Activated CD4-positive, alpha-beta memory T cell treated with anti-CD3 and anti-CD28 coated beads, Interleukin-2, amount 10 ng/mL, durations not matched to agents 7 days and 5 days (primary cell): Measurements from ENCODE around the gene UBAC2. TPM values are rescaled to one million over a fixed set of nuclear protein-coding genes. Genes with fewer than 3 reads are reported as not detected.

Experiments used
- CTCF ChIA-PET: fragments of 350-600 bp; sonication (Branson Sonifier 250); formaldehyde crosslinking; loops from one replicate; lab custom pipeline; 2021; ENCODE audit warnings: antibody characterized with exemption, inconsistent platforms; lab: Charles Lee
- POLR2A ChIA-PET: fragments of 350-600 bp; sonication (Branson Sonifier 250); formaldehyde crosslinking; loops from one replicate; lab custom pipeline; 2021; ENCODE audit warnings: antibody characterized with exemption; lab: Charles Lee
- DNase-seq: peaks from one replicate; pipeline ENCODE4 v3.0.0-alpha.2; 2020
- H3K27ac Mint-ChIP-seq: one replicate; pipeline ENCODE4 v1.8.0; 2021; ENCODE audit warnings: mild to moderate bottlenecking, mixed read lengths
- H3K27me3 Mint-ChIP-seq: one replicate; pipeline ENCODE4 v1.8.0; 2021; ENCODE audit warnings: mixed read lengths
- H3K36me3 Mint-ChIP-seq: one replicate; pipeline ENCODE4 v1.8.0; 2021; ENCODE audit warnings: low read depth, mixed read lengths
- H3K4me1 Mint-ChIP-seq: one replicate; pipeline ENCODE4 v1.8.0; 2021; ENCODE audit warnings: mixed read lengths
- H3K4me3 Mint-ChIP-seq: one replicate; pipeline ENCODE4 v1.8.0; 2021; ENCODE audit warnings: mild to moderate bottlenecking, mixed read lengths
- H3K9me3 Mint-ChIP-seq: one replicate; pipeline ENCODE4 v1.8.0; 2021; ENCODE audit warnings: mixed read lengths
- total RNA-seq, 2 experiments: library from RNA; stranded (reverse); gene quantifications; one replicate each; pipeline ENCODE4 v1.2.3, GENCODE V29; 2021

The UBAC2 gene
- total RNA-seq, 2 experiments from 2014 or later = 53.8 to 55.2 TPM

DNA sequence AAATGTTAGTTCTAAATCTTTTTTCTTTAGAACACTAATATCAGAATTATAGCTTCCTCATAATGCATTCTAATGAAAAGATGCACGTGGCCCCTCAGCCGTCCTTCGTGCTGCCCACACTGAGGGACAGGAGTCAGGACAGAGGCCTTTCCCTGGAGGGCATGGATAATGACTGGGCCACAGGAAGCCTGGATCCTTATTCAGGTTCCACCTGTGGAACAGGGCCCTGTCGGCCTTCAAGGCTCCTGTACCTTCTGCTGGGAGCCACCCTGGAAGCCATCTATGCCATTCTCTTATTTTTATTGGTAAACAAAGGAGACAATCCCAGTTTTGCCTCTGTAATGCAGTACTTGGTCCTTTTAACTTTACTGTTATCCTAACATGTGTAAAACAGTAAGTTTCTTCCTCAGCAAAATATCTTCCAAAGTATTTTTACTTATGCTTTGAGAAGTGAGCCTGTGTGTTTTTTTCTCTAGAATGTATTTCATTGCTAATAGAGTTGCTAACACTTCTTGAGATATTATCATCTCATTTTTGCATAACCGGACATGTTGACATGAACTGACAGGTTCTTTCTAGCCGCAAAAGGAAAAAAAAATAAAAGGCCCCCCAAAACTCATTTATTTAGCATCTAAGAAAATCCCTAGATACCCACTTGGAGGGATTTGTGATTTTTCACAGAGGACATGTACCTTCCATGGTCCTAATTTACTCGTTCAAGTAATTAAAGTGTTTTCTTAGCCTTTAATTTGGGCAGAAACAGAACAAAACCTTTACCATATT lies 100.6 kb downstream of the UBAC2 start:
- peaks cover 84% of the 10 kb centered on the region for H3K4me1 Mint-ChIP-seq
- POLR2A ChIA-PET = interaction anchor here (1.5 to 14.1 kb wide), 10 partner anchors 8 to 134 kb away, joined by 5 to 393 read pairs (median 64); partner anchors contain the start of genes GPR18 and UBAC2
- H3K27me3 Mint-ChIP-seq = no peaks in the 10 kb centered on the region
- CTCF ChIA-PET = interaction anchor here (1.0 to 5.3 kb wide), 7 partner anchors 29 to 136 kb away, joined by 3 to 39 read pairs (median 8); no protein-coding TSS in a partner anchor
- H3K9me3 Mint-ChIP-seq = no peaks in the 10 kb centered on the region
- H3K27ac Mint-ChIP-seq = peak overlapping the region; percentile 84
- no peak for DNase-seq
- H3K36me3 Mint-ChIP-seq = peaks cover 38% of the 10 kb centered on the region
- H3K4me3 Mint-ChIP-seq = peak overlapping the region; percentile 56

DNA sequence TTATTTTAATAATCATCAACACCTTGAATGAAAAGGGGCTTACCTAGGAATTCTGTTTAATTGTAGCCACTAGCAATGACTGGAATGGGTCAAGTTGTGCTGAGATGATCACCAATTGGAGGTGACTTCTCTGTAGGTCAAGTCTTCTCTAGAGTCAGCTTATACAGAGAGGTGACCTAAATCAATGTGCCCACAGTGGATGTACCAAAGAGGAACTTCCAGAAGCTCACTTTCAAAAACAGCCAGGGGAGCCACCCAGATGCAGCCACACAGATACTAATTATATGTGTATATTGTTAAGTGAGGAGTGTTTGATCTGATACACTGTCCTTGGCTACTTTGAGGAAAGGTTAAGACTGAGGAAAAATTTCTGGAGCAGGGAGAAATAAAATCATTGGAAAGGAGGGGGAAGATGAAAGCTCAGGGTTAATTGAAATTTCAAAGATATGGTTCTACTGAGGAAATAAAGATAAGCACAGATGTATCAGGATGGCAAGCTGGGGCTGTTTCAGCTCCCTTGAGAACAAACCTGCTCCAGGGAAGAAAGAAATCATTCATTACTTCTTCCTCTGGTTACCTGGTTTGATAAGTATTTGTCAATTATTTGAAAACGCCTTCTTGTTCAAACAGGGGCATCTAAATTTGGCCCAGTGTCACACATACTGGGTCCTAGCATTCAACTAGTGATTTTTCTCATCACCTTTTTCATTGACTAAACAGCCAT lies 101.4 kb downstream of the UBAC2 start:
- DNase-seq = no peak
- peaks cover 38% of the 10 kb centered on the region for H3K36me3 Mint-ChIP-seq
- ChIA-PET CTCF (interaction anchor here (1.0 to 4.1 kb wide), 9 partner anchors 13 to 135 kb away, joined by 3 to 19 read pairs (median 6); no protein-coding TSS in a partner anchor), POLR2A (interaction anchor here (0.7 to 14.1 kb wide), 15 partner anchors 9 to 133 kb away, joined by 3 to 393 read pairs (median 37); partner anchors contain the start of genes GPR18 and UBAC2)
- peak overlapping the region; percentile 79 for H3K4me3 Mint-ChIP-seq
- H3K27ac Mint-ChIP-seq = peak overlapping the region; percentile 84
- H3K4me1 Mint-ChIP-seq = peaks cover 82% of the 10 kb centered on the region
- no peaks in the 10 kb centered on the region for H3K27me3 Mint-ChIP-seq
- no peaks in the 10 kb centered on the region for H3K9me3 Mint-ChIP-seq

DNA sequence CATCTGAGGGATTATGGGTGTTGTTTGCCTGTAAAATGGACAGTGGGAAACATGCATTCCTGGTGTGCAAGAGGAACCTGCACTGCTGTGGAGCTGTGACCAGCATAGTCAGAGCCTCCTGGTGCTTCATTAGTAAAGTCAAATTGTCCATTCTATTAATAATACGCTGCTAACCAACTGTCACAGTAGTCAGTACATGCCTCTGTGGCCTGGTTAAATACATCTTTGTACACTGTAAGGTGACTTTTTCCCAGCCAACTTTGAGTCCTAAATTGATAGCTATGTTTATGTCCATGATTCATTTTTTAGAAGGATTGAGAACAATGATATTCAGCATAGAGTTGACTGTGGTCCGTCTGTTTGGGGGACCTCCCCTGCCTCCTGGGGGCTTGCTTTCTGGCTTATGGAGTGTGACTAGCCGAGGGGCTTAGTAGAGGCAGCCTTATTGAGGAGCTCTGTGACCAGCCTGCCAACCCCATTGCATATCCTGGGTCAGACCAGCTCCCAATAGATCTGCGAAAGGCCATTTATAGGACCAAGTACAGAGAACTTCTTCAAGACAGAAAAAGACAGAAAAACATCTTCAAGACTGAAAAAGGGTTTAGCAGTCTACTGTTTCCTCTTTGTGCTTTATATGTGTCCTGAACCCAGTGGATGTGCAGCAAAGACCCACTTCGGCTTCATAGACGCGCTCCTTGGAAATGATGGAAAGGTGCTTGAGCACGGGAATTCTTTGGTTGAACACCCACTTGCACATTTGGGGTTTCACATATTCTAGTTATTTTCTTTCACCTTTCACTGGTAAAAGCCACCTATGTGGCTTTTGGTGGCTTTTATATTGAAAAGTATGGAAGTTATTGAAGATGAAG lies 102.2 kb downstream of the UBAC2 start:
- CTCF ChIA-PET = interaction anchor here (0.7 to 4.1 kb wide), 14 partner anchors 12 to 134 kb away, joined by 3 to 19 read pairs (median 6); no protein-coding TSS in a partner anchor
- no peak for DNase-seq
- no peaks in the 10 kb centered on the region for H3K27me3 Mint-ChIP-seq
- H3K4me3 Mint-ChIP-seq = peak overlapping the region; percentile 79
- POLR2A ChIA-PET = interaction anchor here (0.7 to 14.1 kb wide), 17 partner anchors 10 to 147 kb away, joined by 3 to 393 read pairs (median 9); partner anchors contain the start of genes GPR18 and UBAC2
- H3K27ac Mint-ChIP-seq = peak overlapping the region; percentile 84
- peaks cover 81% of the 10 kb centered on the region for H3K4me1 Mint-ChIP-seq
- no peaks in the 10 kb centered on the region for H3K9me3 Mint-ChIP-seq
- peaks cover 33% of the 10 kb centered on the region for H3K36me3 Mint-ChIP-seq

DNA sequence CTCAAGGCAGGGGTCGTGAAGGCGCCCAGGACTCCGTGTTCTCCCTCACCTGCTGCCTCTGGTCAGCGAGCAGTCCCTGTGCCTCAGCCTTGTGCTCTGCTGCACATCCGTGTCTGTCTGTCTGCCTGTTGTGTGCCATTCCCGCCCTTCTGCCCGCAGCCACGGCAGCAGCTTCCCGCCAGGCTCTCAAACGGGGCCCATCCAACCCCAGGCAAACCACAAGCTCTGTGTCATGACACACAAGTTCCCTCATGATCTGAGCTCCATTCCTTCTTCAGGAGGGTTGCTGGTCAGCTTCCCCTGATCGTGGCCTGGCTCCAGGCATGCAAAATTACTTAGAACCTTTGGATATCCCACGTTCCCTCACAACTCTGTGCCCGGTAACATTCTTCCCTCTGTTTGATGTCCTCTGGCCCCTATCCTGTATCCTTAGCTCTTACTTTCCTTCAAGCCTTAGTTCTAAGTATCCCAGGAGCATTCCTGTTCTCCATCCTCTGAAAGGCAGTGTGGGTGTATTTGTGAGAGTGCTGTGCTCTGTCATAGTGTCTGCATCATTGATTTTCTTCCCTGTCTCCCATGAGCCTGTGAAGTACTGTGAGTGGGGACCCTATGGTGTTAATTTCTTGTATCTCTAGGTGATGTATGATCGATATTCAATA lies 103.3 kb downstream of the UBAC2 start:
- Mint-ChIP-seq H3K4me1 (peaks cover 81% of the 10 kb centered on the region), H3K9me3 (no peaks in the 10 kb centered on the region), H3K27me3 (no peaks in the 10 kb centered on the region), H3K36me3 (peaks cover 40% of the 10 kb centered on the region), H3K27ac (peak overlapping the region; percentile 84), H3K4me3 (peak overlapping the region; percentile 79)
- peak; percentile 74 for DNase-seq
- ChIA-PET POLR2A (interaction anchor here (0.8 to 14.1 kb wide), 19 partner anchors 6 to 146 kb away, joined by 3 to 393 read pairs (median 7); partner anchors contain the start of genes GPR18 and UBAC2), CTCF (interaction anchor here (0.8 to 4.1 kb wide), 13 partner anchors 8 to 132 kb away, joined by 3 to 19 read pairs (median 5); no protein-coding TSS in a partner anchor)

DNA sequence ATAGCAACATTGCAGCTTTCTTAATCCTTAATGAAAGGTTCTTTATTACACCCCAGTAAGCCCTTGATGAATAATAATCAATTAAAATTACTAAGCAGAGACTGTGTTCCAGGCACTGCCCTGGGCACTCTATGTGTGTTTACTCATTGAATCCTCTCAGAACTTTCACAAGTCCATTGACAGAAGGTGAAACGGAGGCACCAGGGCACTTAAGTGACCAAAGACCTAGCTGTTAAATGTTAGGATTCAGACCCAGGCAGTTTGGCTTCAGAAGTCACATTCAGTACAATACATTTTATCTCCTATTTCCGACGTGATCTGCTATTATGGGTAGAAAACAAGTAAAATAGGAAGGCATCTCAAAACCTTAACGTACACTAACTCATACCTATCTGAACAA lies 103.9 kb downstream of the UBAC2 start:
- H3K27me3 Mint-ChIP-seq = no peaks in the 10 kb centered on the region
- peak overlapping the region; percentile 79 for H3K4me3 Mint-ChIP-seq
- CTCF ChIA-PET = interaction anchor here (0.8 to 4.1 kb wide), 10 partner anchors 8 to 132 kb away, joined by 3 to 19 read pairs (median 4); no protein-coding TSS in a partner anchor
- H3K4me1 Mint-ChIP-seq = peaks cover 80% of the 10 kb centered on the region
- H3K27ac Mint-ChIP-seq = peak overlapping the region; percentile 84
- POLR2A ChIA-PET = interaction anchor here (0.8 to 14.1 kb wide), 17 partner anchors 7 to 145 kb away, joined by 3 to 393 read pairs (median 37); partner anchors contain the start of genes GPR18 and UBAC2
- no peak for DNase-seq
- no peaks in the 10 kb centered on the region for H3K9me3 Mint-ChIP-seq
- peaks cover 37% of the 10 kb centered on the region for H3K36me3 Mint-ChIP-seq

DNA sequence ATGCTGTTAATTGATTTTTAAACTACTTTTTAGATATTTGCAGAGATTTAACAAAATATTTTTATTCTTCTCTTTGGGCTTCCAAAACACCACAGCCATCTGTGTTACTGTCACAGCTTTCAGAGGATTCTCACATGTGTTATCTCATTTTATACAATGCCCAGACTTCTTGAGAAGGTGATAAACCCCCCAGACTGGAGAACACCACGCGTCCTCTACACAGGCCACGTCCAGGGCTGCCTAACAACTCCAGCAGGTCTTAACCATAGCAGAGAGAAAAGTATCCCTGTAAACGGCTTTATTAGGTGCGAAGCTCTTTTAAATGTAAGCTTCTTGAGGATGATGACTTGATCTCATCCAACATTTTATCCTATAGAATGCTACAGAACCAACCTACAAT lies 104.5 kb downstream of the UBAC2 start:
- peak overlapping the region; percentile 79 for H3K4me3 Mint-ChIP-seq
- H3K36me3 Mint-ChIP-seq = peaks cover 37% of the 10 kb centered on the region
- no peak for DNase-seq
- ChIA-PET POLR2A (interaction anchor here (1.1 to 14.1 kb wide), 13 partner anchors 7 to 130 kb away, joined by 3 to 393 read pairs (median 74); partner anchors contain the start of gene UBAC2), CTCF (interaction anchor here (0.6 to 4.1 kb wide), 11 partner anchors 9 to 197 kb away, joined by 3 to 19 read pairs (median 5); no protein-coding TSS in a partner anchor)
- peaks cover 80% of the 10 kb centered on the region for H3K4me1 Mint-ChIP-seq
- H3K27ac Mint-ChIP-seq = peak overlapping the region; percentile 80
- no peaks in the 10 kb centered on the region for H3K27me3 Mint-ChIP-seq
- H3K9me3 Mint-ChIP-seq = no peaks in the 10 kb centered on the region

DNA sequence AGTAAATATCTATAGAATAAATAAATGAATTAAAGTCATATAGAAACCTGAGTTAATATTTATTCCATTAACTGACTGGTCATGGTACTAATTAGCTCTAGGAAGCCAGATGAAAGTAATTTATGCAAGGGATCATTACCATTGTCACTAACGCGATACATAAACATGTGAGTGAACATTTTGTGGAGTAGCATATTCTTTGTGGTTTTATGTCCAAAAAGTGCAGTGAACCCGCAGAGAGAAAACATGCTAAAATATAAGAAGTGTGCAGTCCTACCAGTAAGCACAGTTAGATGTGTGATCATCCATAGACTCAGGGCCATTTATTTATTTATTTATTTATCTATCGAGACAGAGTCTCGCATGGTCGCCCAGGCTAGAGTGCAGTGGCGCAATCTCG lies 104.9 kb downstream of the UBAC2 start:
- Mint-ChIP-seq H3K4me3 (peak overlapping the region; percentile 79), H3K36me3 (peaks cover 37% of the 10 kb centered on the region), H3K9me3 (no peaks in the 10 kb centered on the region), H3K27me3 (no peaks in the 10 kb centered on the region), H3K27ac (peak overlapping the region; percentile 83), H3K4me1 (peaks cover 79% of the 10 kb centered on the region)
- no peak for DNase-seq
- ChIA-PET CTCF (interaction anchor here (0.6 to 4.1 kb wide), 12 partner anchors 8 to 196 kb away, joined by 3 to 19 read pairs (median 5); no protein-coding TSS in a partner anchor), POLR2A (interaction anchor here (0.6 to 14.1 kb wide), 15 partner anchors 8 to 130 kb away, joined by 3 to 393 read pairs (median 54); partner anchors contain the start of genes GPR18 and UBAC2)

DNA sequence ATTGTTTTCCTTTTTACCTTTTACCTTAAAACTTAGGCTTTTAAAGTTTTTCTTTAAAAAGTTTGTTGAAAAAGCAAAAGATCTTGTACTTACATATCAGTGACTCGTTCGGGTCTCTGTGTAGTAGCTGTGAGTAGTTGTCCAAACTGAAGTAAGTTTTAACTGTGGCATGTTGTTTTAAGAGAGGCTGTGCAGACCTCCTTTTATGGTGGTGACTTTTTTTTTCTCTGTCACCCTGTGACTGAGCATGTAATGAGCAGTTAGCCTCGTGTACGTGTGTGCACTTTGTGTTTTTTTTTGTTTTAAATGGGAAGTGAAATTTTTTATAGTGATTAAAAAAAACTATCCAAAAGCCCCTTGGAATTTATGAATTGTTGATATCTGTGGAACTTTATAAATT lies 106.6 kb downstream of the UBAC2 start, which contains the start of gene GPR183:
GPR183 (minus strand) TSS at position 153 of the 400 bp plus-strand sequence. CDS start 11,254 bp downstream, outside the sequence.
- Mint-ChIP-seq H3K4me1 (peaks cover 82% of the 10 kb centered on the region), H3K27me3 (no peaks in the 10 kb centered on the region), H3K27ac (peak within 1 kb of the TSS; percentile 83), H3K36me3 (peaks cover 37% of the 10 kb centered on the region), H3K9me3 (no peaks in the 10 kb centered on the region), H3K4me3 (peak within 1 kb of the TSS; percentile 79)
- no peak for DNase-seq
- CTCF ChIA-PET = interaction anchor here (1.0 to 3.8 kb wide), 9 partner anchors 8 to 129 kb away, joined by 3 to 18 read pairs (median 6); no protein-coding TSS in a partner anchor
- POLR2A ChIA-PET = interaction anchor here (0.8 to 14.1 kb wide), 23 partner anchors 7 to 732 kb away, joined by 3 to 393 read pairs (median 6); partner anchors contain the start of genes GPR18 and UBAC2

DNA sequence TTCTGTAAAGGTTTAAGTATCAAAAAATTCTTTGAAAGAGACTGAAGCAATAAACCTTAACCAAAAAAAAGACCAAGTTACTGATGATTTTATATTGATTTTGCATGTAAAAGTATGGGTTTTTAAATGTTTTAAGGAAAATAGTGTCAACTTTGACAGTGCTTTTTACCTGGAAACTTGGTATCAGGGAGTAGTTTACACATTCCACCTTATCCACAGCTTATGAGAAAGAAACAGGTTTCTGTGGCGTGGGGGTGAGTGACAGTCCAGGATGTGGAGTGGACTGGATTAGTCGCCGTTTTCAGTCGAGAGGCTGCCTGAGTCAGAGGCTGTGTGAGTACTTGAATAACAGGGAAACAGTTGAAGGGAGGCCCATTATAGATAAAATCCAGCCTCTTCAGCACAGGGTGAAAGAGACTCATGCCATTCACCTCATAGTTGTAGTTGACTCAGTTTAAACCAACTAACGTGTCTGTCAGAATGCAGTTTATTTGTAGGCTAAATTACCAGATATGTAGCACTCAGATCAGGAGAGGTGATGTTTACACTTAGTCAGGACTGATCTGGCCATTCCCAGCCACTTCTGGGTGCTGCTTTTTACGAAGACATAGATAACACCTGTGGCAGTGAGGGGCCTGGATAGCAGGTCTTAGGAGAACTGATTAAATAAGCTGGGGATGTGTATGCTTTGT lies 107.1 kb downstream of the UBAC2 start:
- Mint-ChIP-seq H3K4me1 (peaks cover 82% of the 10 kb centered on the region), H3K36me3 (peaks cover 40% of the 10 kb centered on the region), H3K27me3 (no peaks in the 10 kb centered on the region), H3K4me3 (peak overlapping the region; percentile 79), H3K27ac (peak overlapping the region; percentile 83), H3K9me3 (no peaks in the 10 kb centered on the region)
- ChIA-PET CTCF (interaction anchor here (0.7 to 3.8 kb wide), 10 partner anchors 11 to 129 kb away, joined by 3 to 18 read pairs (median 4); no protein-coding TSS in a partner anchor), POLR2A (interaction anchor here (0.9 to 14.1 kb wide), 23 partner anchors 6 to 732 kb away, joined by 3 to 393 read pairs (median 6); partner anchors contain the start of genes GPR18 and UBAC2)
- peak; percentile 78 for DNase-seq

DNA sequence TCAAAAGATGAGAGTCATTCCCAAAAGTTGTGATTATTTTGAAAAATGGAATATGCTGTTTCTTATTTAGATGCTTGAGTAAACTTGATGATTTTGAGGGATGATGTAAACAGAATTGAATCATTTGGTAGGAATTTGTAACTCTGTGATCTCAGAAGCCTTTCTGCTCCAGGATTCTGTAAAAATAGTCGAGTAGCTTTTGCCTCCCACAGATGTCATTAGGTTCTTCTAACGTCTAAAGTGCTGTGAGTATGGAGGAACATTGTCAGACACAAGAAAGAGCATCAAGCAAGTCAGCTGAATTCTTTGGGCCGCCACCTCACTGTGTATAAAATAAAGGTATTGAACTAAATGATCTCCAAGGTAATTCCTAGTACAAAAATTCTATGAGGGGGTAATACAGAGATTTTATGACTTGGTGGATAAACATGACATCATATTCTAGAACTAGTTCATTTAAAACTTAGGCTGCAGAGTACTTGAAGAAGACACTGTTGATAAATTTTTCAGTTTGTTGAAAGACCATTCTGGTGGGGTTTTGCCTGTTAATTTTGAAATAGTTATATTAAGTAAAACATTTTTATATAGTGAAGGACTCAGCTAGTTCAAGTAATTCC lies 107.9 kb downstream of the UBAC2 start:
- POLR2A ChIA-PET = interaction anchor here (1.0 to 14.1 kb wide), 12 partner anchors 11 to 109 kb away, joined by 3 to 393 read pairs (median 40); partner anchors contain the start of gene UBAC2
- no peak for DNase-seq
- Mint-ChIP-seq H3K36me3 (peaks cover 42% of the 10 kb centered on the region), H3K9me3 (no peaks in the 10 kb centered on the region), H3K4me1 (peaks cover 80% of the 10 kb centered on the region), H3K27ac (peak overlapping the region; percentile 83), H3K27me3 (no peaks in the 10 kb centered on the region), H3K4me3 (peak overlapping the region; percentile 79)
- CTCF ChIA-PET = interaction anchor here (0.7 to 3.8 kb wide), 10 partner anchors 11 to 181 kb away, joined by 3 to 18 read pairs (median 3); no protein-coding TSS in a partner anchor
